COLO829 (cell line): Measurements from ENCODE around the gene OLA1.

Experiments used
- DNase-seq: peaks from one replicate; pipeline ENCODE4 v3.0.0; 2012; ENCODE audit warnings: low spot score

Gene OLA1

DNA sequence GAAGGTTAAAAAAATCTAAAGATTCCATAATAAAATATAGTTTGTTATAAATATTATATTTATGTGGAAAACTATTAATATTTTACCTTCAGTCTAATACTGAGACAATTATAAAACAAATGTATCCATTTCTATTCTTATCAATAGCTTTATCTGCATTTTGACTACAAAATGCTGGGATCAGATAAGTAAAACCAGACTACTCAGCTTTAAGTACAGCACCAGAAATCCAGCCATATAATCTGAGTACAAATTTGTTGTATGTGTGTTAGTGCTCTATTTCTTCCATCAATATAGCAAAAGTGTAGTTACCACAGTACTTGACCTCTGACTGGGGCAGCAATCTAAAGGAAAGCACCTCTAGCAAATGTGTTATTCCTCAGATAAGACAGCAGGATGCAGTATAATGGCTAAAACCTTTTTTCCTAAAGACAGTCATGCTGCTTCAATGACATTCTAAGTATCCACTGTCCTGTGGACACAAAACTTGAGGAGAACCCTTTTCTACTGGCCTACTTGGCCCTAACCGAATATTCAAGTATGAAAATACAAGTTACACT lies 68.1 kb downstream of the OLA1 start:
- DNase-seq: no peak

DNA sequence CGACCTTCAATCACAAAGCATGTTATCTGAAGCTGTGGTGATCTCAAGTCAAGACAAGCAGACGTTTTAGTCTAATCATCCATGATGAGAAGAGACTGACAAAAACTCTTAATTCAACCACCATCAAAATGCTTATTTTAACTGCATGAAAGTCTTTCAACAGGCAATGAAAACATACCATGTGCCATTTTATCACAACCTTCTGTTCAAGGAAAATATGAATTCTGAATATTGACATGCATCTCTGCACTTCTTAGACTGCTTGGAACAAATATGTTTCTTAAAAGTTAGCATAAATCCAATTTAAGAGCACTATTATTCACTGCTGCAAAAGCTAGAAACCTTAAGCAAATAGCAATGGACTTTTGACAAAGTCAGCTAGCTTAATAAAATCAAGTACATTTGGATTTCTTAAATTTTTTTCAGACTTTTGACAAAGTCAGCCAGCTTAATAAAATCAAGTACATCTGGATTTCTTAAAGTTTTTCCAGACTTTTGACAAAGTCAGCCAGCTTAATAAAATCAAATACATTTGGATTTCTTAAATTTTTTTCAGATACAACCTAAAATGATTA lies 70.9 kb downstream of the OLA1 start:
- DNase-seq: no peak

GRCh38 chr2:174176898-174177297 lies 71.4 kb downstream of the OLA1 start:
- DNase-seq: no peak

GRCh38 chr2:174174741-174175140 lies 73.6 kb downstream of the OLA1 start:
- no peak for DNase-seq

- no peak for DNase-seq
These were observed 75.5 kb downstream of the OLA1 start for GRCh38 chr2:174172802-174173355.

- DNase-seq: no peak
These were observed 76.5 kb downstream of the OLA1 start for GRCh38 chr2:174171686-174172445.

DNA sequence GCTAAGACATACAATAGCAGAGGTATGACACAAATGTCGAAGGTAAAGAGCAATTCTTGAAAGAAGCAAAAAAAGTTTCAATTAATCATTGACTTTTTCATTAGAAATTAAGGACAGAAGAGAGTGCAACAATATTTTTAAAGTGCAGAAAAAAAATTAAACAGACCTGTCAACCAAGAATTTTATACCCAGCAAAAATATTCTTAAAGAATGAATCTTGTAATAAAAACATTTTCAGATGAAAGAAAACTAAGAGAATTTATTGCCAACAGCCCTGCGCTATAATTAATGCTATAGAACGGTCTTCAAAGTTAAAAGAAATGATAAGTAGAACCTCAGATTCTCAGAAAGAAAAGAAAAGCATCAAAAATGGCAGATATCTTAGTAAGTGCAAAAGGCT lies 79.0 kb downstream of the OLA1 start:
- DNase-seq: no peak

GRCh38 chr2:174166261-174166660 lies 82.1 kb downstream of the OLA1 start:
- no peak for DNase-seq

- no peak for DNase-seq
These were observed 86.8 kb downstream of the OLA1 start for GRCh38 chr2:174161490-174161889.

DNA sequence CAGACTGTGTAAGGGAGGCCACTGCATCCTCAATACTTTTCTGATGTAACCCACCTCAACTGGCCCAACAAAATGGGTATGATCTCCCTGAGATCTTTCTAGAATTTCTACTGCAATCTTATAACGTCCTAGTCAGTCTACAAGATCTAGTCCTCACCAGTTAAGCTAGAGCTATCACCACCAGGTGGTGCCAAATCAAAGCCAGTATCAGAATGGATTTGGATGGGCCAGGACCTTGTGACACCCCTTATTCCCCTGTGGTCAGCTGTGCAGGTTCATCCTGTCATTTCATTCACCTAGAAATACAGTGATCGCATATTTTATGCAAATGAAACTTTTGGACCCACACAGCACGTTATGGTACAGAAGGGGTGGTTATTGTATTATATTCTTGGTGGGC lies 90.3 kb downstream of the OLA1 start:
- peak; percentile 33 for DNase-seq

DNA sequence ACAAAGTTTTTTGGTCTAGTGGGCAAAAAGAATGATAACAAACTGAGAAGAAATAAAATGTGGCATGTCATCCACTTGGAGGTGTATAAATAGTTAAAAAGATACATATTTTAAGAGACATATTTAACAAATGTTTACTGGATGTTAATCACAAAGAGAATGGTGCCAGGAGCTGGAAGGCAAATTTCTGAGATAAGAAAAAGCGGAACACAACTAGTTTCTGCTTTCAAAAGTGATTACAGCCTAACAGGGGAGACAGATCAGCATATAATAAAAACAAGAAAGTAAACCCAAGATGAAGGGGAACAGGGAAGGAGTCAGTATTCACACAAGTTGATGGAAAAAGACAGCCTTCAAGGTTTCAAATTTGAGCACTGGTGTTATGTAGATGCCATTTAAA lies 91.3 kb downstream of the OLA1 start:
- no peak for DNase-seq

DNA sequence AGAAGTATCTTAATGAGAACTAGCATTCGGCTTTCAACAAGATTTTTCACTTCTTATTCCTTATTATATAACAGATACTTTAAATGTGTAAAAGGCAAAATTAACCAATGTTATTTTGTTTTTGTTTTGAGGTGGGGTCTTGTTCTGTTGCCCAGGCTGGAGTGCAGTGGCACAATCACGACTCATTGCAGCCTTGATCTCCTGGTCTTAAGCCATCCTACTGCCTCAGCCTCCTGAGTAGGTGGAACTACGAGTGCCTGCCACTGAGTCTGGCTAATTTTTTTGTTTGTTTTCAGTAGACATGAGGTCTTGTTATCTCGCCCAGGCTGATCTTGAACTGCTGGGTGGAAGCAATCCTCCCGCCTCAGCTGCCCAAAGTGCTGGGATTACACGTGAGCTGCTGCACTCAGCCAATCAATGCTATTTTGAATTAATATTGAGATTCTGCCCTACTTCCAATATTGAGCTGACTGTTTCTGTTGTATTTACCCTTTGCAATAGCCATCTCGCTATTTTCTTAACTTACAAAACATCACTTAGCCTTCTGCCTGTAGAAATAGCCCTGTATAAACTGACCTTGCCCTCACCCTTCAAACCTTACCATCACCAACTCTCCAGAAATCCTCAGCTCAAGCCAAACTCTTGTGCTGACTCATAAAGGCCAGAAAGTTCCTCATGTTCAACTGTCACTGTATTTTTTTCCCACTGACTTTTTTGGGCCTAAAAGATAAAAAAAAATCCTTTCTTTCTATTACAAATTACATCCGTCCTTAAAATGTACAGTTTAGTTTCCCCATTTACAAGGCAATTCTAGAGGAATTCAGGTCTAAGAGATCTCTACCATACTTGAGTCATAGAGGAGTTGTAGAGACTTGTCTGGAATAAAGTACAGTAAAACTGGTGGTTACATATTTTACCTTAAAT lies 94.3 kb downstream of the OLA1 start:
- no peak for DNase-seq

DNA sequence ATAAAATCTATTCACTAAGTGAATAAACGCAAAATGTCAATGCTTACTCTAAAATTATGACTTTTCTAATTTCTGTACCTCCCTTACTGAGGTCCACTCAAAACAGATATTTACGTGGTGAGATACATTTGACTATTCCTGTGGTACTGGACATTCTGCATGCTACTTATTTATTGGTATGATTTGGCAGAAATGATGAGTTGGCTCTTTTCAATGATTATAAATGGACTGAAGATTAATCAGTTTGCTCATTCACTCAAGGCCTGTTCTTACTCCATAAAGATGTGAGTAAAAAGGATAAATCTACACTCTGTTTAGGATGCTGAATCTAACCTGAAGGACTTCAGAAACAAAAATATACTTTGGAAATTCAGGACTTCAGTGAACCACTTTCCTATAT lies 98.8 kb downstream of the OLA1 start:
- DNase-seq: no peak

GRCh38 chr2:174148833-174149232 lies 99.5 kb downstream of the OLA1 start:
- DNase-seq: no peak

GRCh38 chr2:174145827-174146226 lies 102.5 kb downstream of the OLA1 start:
- no peak for DNase-seq

DNA sequence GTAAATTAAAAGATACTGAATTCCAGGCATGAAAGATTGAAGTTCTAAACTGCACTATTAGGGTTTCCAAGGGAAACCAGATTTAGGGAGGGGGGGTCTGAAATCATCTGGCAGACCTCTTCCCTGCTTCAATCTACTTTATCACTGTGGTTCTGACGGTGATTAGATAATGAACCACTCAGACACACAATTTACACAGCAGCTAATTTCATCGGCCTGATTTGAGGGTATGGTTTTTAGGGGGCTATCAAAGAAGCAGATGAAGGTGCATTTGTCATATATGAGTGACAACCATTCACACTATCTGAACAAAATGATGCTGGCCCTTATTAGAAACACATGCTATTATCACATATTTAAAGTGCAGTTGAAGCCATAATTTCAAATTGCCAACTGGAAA lies 106.0 kb downstream of the OLA1 start:
- no peak for DNase-seq

DNA sequence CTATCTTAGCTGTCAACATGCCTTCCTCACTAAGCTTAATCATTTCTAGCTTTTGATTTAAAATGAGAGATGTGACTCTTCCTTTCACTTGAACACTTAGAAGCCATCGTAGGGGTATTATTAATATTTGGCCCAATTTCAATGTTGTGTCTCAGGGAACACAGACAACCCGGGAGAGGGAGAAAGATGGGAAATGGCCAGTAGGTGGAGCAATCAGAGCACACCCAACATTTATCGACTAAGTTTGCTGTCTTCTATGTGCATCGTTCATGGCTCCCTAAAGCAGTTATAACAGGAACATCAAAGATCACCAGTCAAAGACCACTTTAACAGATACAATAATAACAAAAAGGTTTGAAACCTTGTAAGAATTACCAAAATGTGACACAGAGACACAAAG lies 110.2 kb downstream of the OLA1 start:
- no peak for DNase-seq

DNA sequence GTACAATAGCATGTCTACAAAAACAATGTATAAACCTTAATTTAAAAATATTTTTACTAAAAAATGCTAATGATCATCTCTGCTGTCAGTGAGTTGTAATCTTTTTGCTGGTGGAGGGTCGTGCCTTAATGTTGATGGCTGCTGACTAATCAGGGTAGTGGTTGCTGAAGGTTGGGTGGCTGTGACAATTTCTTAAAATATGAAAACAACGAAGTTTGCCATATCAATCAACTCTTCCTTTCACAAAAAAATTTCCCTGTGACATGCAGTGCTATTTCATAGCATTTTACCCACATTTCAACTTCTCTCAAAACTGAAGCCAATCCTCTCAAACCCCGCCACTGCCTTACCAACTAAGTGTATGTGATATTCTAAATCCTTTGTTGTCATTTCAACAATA lies 112.4 kb downstream of the OLA1 start:
- no peak for DNase-seq

DNA sequence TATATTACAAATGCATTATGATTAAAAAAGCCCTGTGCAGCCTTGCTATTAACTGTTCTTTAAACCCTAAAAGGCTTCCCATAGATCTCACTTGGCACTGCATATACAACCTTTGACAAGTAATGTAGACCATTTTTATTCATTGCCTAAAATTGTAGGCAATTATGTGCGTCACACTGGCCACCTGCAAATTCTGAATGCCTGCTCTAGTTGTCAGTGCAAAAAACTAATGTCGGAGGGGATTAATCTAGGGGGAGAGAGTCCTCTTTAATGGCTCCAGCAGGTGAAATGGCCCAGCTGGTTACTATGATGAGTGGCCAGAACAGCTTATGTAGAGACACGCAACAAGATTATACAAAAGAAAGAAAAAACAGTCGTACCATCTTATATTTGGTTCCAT lies 123.2 kb downstream of the OLA1 start:
- no peak for DNase-seq

DNA sequence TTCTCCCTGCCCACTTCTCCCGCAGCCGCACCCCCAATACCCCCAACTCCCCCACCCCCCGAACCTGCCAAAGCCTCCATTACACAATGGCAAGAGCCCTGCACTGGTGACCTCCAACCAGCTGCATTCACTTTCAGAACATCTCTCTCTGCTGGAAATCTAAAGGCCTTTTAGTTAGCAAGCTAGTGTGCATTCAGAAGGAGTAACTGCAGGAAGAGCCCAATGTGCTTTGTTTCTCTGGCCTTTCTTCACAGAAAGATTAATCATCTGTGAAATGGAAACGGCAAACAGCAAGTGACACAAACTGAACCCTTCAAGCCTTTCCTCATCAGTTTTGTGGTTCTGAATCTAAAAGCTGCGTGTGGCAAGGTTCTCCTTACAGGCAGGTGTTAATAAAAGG lies 124.2 kb downstream of the OLA1 start:
- no peak for DNase-seq

GRCh38 chr2:174122185-174122584 lies 126.1 kb downstream of the OLA1 start:
- DNase-seq: no peak

DNA sequence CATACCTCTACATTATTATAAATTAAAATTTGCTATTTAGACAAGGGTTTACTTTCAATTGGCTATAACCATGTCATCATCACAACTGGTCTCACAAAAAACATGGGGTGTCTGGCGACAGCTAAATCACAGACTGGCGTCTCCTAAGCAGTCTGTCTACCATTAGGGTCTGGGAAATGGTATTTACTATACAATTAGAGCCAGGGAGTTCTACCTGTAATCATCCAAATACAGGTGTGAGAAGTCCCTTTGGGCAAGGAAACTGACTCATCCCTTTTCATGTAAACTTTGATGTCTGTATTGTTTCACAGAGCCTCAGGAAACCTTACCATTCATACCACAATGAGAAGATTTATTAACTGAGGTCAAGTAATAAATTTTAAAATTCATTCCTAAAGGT lies 126.7 kb downstream of the OLA1 start:
- DNase-seq: no peak
